ENCODE results near the gene EGFL7.

The EGFL7 gene

GRCh38 chr9:136660971-136661550 lies 1.7 kb upstream of the EGFL7 start:
- no peak for DNase-seq (ENCODE audit: low read depth)

DNA sequence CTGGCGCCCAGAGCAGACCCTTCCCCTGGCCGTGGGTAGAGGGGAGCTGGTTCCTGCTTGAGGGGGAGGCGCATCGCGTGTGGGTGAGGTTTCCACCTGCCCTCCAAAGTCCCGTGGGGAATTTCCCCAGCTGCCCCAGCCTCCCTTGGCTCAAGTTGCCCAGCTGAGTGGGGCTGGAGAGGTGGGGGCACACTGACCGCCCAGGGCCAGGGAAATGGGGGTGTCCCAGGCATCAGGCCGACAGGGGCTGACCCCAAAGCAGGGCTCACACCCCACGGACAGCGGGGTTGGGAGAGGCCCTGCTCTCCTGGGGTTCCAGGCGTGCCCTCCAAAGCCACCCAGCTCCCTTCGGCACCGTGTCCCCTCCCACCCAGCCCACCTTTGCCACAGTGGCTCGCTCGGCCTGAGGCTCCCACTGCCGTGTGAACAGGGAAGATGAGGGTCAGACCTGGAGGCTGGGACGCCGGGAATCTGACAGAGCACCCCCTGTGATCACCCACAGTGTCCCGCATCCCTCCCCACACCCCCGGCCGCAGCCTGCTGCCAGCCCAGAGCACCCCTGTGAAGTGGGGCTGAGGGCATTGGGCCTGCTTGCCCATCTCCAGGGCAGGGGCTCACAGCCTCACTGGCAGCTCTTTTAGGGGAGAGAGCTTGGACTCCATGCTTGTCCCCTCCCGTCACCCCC lies 933 bp upstream of the EGFL7 start:
- DNase-seq (ENCODE audit: low read depth), result no peak

DNA sequence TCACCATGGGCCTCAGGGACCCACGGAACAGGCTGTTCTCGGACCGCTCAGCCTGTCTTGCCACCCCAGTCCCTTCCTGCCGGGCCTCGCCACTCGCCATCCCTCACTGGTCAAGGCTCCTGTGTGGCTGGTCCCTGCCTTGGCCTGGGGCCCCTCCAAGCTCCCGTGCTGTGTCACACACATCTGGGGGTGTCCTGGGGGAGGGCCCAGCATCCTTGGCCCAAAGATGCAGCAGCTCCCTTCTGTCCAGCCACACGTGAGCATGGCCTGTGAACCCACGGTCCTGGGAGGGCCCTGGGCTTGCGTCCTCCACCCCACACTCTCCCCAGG lies 425 bp upstream of the EGFL7 start:
- DNase-seq (ENCODE audit: low read depth), result no peak

DNA sequence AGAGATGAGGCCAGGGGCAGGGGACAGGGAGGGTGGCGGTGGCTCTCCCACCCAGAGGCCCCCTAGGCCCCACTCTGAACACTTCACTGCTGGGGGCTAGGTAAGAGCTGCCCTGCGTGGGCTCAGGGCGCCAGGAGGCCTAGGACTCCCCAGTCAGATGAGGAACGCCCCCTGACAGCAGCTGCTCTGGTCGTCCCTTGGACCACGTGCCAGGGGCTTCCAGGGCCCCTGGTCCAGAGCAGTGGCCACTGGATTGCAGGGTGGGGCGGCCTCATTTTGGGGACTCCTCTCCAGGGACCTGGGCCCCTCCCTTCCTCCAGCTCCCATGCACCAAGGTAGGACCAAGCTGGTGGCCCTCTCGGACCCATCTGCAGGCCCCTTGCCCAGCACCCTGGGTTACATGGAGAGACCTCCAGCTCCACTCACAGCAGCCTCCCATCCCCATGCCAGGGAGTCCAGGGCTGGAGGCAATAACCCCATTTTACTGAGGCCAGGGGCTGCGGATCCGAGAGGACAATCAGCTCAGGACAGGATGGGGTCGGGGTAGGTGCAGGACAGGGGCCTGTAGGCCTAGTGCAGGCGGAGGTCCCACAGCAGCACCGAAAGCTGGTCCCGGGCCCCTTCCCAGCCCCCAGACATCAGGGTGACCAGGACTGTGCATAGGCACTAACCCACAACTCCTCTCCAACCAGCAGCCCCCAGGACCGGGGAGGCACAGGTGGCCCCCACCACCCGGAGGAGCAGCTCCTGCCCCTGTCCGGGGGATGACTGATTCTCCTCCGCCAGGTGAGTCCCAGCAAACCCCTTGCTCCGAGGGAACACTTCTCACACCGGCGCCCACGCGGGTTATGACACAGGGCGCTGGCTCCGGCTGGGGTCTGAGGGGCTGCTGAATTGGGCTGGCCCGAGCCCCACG lies 1.5 kb downstream of the EGFL7 start:
- no peak for DNase-seq (ENCODE audit: low read depth)

GRCh38 chr9:136665111-136665703 lies 2.5 kb downstream of the EGFL7 start:
- DNase-seq (ENCODE audit: low read depth), result peak; percentile 39

- DNase-seq (ENCODE audit: low read depth), result no peak
These were observed 3.1 kb downstream of the EGFL7 start for GRCh38 chr9:136665704-136666371.

DNA sequence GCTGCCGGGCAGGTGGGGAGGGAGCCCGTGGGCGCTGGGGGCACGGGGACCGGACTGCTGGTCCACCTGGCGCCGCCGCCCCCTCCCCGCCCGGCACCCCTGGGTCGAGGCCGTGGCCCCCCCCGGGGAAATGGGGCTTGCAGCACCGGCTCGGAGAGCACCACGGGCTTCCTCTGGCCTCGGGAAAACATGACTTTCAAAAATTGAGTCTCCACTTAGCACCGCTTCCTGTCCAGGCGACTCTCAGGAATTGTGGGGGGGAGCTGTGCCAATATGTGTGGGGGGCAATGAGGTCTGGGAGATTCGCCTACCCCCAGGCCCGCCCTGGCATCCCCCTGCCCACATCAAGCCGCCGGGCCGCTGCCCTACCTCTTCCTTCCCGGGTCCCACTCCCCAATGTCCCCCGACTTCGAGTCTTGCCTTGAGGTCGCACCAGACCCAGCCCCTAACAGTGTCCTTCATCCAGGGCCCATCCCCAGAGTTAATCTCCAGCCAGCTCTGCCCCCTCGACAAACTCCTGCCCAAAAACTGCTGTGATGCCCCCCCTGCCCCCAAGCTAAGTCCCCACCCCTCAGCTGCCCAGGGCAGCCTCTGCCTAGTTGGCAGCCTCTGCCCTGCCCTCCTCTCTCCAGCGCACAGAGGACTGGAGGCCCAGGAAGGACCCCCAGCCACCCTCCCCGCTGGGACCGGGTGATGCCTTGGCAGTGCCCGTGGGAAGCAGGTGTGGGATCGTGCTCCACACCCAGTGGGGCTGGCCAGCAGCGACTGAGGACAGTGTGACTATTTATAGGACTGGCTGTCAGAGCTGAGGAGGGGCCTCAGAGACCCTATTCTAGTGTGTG lies 3.9 kb downstream of the EGFL7 start:
- peak; percentile 33 for DNase-seq (ENCODE audit: low read depth)

- DNase-seq (ENCODE audit: low read depth), result no peak
These were observed 4.7 kb downstream of the EGFL7 start for GRCh38 chr9:136667214-136667939.

DNA sequence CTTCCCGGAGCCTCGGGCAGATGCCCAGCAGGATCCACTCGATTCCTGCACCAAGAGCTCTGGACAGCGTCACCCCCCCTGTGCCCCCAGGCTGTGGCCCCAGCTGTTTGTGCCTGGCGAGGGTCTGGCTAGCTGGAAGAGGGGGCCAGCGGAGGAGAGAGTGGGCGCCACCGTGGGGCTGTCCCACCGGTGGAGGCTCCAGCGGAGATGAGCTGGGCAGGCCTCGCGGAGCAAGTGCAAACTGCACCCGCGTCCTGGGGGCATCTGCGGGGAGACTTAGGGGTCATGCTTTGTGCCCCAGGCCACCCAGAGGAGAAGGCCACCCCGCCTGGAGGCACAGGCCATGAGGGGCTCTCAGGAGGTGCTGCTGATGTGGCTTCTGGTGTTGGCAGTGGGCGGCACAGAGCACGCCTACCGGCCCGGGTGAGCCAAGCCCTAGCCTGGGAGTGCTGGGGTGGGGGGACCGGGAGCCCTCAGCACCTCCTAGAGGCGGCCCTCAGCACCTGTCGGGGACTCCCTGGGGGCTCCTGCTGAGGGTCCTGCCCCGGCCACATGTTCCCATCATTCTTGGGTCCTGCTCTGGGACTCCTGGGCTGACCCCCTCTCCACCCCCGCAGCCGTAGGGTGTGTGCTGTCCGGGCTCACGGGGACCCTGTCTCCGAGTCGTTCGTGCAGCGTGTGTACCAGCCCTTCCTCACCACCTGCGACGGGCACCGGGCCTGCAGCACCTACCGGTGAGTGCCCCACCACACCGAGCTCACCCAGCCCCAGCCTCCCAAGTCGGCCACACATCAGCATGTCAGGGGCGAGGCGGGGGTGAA lies 5.4 kb downstream of the EGFL7 start:
- no peak for DNase-seq (ENCODE audit: low read depth)

GRCh38 chr9:136668983-136669790 lies 6.5 kb downstream of the EGFL7 start:
- peak; percentile 32 for DNase-seq (ENCODE audit: low read depth)

- DNase-seq (ENCODE audit: low read depth), result no peak
These were observed 7.2 kb downstream of the EGFL7 start for GRCh38 chr9:136669791-136670464.

DNA sequence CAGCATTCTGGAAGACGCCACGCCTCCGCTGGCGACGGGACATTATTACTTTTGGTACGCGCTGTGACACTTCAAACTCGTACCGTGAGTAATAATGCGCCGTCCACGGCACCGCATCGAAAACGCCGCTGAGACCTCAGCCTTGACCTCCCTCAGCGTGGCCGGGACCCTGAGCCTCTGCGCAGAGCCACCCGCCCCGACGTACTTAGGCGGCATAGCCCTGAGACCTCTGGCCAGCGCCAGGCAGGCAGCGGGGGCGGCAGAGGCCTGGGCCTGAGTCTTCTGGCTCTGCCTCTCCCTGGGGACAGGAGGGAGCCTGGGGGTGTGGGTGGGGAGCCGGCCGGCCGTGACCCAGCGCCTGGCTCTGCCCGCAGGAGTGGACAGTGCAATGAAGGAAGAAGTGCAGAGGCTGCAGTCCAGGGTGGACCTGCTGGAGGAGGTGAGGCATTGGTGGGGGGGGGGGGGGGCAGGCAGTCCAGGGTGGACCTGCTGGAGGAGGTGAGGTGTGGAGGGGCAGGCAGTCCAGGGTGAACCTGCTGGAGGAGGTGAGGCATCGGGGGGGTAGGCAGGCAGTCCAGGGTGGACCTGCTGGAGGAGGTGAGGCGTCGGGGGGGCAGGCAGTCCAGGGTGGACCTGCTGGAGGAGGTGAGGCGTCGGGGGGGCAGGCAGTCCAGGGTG lies 8.0 kb downstream of the EGFL7 start:
- DNase-seq (ENCODE audit: low read depth), result no peak

GRCh38 chr9:136671254-136671614 lies 8.5 kb downstream of the EGFL7 start:
- DNase-seq (ENCODE audit: low read depth), result no peak

GRCh38 chr9:136671646-136672430 lies 9.1 kb downstream of the EGFL7 start:
- peak; percentile 54 for DNase-seq (ENCODE audit: low read depth)

DNA sequence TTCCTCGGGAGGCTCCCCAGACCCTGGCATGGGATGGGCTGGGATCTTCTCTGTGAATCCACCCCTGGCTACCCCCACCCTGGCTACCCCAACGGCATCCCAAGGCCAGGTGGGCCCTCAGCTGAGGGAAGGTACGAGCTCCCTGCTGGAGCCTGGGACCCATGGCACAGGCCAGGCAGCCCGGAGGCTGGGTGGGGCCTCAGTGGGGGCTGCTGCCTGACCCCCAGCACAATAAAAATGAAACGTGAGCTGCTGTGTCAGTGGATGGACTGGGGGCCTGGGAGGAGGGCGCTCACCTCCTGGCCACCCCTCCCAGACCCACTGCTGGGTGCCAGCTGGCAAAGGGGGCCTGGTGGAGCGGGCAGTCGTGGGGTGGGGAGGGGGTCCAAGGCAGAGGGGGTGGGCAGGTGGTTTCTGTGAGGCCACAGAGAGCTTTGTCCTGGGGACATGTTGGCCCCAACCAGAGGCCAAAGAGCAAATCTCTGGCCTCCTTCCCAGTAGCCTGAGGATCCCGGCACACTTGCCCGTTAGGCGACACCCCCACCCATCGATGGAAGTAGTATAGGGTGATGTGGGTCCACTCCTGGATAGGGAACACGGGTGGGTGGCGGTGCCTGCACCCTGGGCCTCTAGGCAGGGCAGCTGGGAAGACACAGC lies 9.8 kb downstream of the EGFL7 start:
- no peak for DNase-seq (ENCODE audit: low read depth)

Data from ELR (cell line).